HEK293 (cell line): ENCODE data around the gene UVSSA.

ENCODE experiments used
- CTCF ChIA-PET: fragments of 350-600 bp; formaldehyde crosslinking; extraction: SDS; loops from one replicate; lab custom pipeline; 2021; ENCODE audit warnings: antibody characterized with exemption; lab: Yijun Ruan, JAX
- POLR2A ChIA-PET: fragments of 300-600 bp; formaldehyde crosslinking; extraction: SDS; loops from one replicate; lab custom pipeline; 2020; ENCODE audit warnings: antibody characterized with exemption, inconsistent platforms; lab: Yijun Ruan, JAX
- H3K27ac ChIP-seq: fragments of 200-500 bp; sonication (Bioruptor generic); 2 replicates; pipeline ENCODE4 v1.5.1; 2014; ENCODE audit warnings: low read depth, low read length, control low read depth, inconsistent platforms; ENCODE audit errors: extremely low read depth
- H3K36me3 ChIP-seq, 2 experiments: fragments of 200-500 bp in 1 of 2; sonication (Bioruptor generic) in 1 of 2; 1 replicate in 1 of 2; 2 replicates in 1 of 2; pipeline ENCODE4 v1.5.1; 2014 to 2017; ENCODE audit warnings: inconsistent platforms in 2 of 2, low read length in 2 of 2; ENCODE audit not compliant: control insufficient read depth in 2 of 2, insufficient read depth in 1 of 2
- H3K4me1 ChIP-seq: fragments of 200-500 bp; sonication (Bioruptor generic); 2 replicates; pipeline ENCODE4 v1.5.1; 2014; ENCODE audit warnings: mild to moderate bottlenecking, low read length, inconsistent platforms; ENCODE audit not compliant: control insufficient read depth, insufficient read depth
- H3K4me3 ChIP-seq: 2 replicates; pipeline ENCODE4 v1.5.1; 2011; ENCODE audit warnings: low read depth, mild to moderate bottlenecking, control low read depth, low read length, moderate library complexity
- H3K9me3 ChIP-seq: fragments of 200-500 bp; sonication (Bioruptor generic); 2 replicates; pipeline ENCODE4 v1.5.1; 2014; ENCODE audit warnings: low read depth, low read length, inconsistent platforms; ENCODE audit not compliant: control insufficient read depth, insufficient read depth
- FEZF1 ChIP-seq: fragments of 450-650 bp; formaldehyde crosslinking; IDR thresholded peaks from 2 replicates; pipeline ENCODE4 v1.5.1; 2016; ENCODE audit warnings: missing biosample characterization, missing genetic modification characterization
- PATZ1 ChIP-seq: fragments of 450-650 bp; formaldehyde crosslinking; IDR thresholded peaks from 2 replicates; pipeline ENCODE4 v1.5.1; 2016; ENCODE audit warnings: missing biosample characterization, missing genetic modification characterization
- PRDM4 ChIP-seq: fragments of 450-650 bp; formaldehyde crosslinking; IDR thresholded peaks from 2 replicates; pipeline ENCODE4 v1.5.1; 2017; ENCODE audit warnings: missing biosample characterization, missing genetic modification characterization
- SCRT1 ChIP-seq: fragments of 450-650 bp; formaldehyde crosslinking; IDR thresholded peaks from 2 replicates; pipeline ENCODE4 v1.5.1; 2016; ENCODE audit warnings: missing biosample characterization, missing genetic modification characterization, borderline replicate concordance
- TRIM28 ChIP-seq: IDR thresholded peaks from 2 replicates; pipeline ENCODE4 v1.6.1; 2011; ENCODE audit warnings: low read length, control low read depth, borderline replicate concordance
- YY2 ChIP-seq: fragments of 450-650 bp; formaldehyde crosslinking; IDR thresholded peaks from 2 replicates; pipeline ENCODE4 v1.5.1; 2016; ENCODE audit warnings: missing biosample characterization, missing genetic modification characterization
- ZBTB10 ChIP-seq: fragments of 450-650 bp; formaldehyde crosslinking; IDR thresholded peaks from 2 replicates; pipeline ENCODE4 v1.5.1; 2016; ENCODE audit warnings: missing biosample characterization, missing genetic modification characterization
- ZBTB11 ChIP-seq: fragments of 450-650 bp; formaldehyde crosslinking; conservative IDR thresholded peaks from 2 replicates; pipeline ENCODE4 v1.5.1; 2016; ENCODE audit warnings: low read depth, missing biosample characterization, missing genetic modification characterization
- ZBTB44 ChIP-seq: fragments of 450-650 bp; IDR thresholded peaks from 2 replicates; pipeline ENCODE4 v1.5.1; 2018; ENCODE audit warnings: missing biosample characterization, mild to moderate bottlenecking, missing genetic modification characterization
- ZBTB48 ChIP-seq: fragments of 450-650 bp; formaldehyde crosslinking; IDR thresholded peaks from 2 replicates; pipeline ENCODE4 v1.5.1; 2016; ENCODE audit warnings: missing biosample characterization, missing genetic modification characterization
- ZEB2 ChIP-seq: fragments of 450-650 bp; formaldehyde crosslinking; IDR thresholded peaks from 2 replicates; pipeline ENCODE4 v1.5.1; 2016; ENCODE audit warnings: missing biosample characterization, missing genetic modification characterization
- ZFP69B ChIP-seq: fragments of 450-650 bp; formaldehyde crosslinking; IDR thresholded peaks from 2 replicates; pipeline ENCODE4 v1.5.1; 2016; ENCODE audit warnings: missing biosample characterization, missing genetic modification characterization
- ZNF146 ChIP-seq: fragments of 450-650 bp; formaldehyde crosslinking; IDR thresholded peaks from 2 replicates; pipeline ENCODE4 v1.5.1; 2016; ENCODE audit warnings: missing biosample characterization, missing genetic modification characterization
- ZNF157 ChIP-seq: fragments of 450-650 bp; formaldehyde crosslinking; IDR thresholded peaks from 2 replicates; pipeline ENCODE4 v1.5.1; 2016; ENCODE audit warnings: missing biosample characterization, missing genetic modification characterization
- ZNF239 ChIP-seq: fragments of 450-650 bp; formaldehyde crosslinking; IDR thresholded peaks from 2 replicates; pipeline ENCODE4 v1.5.1; 2016; ENCODE audit warnings: missing biosample characterization, missing genetic modification characterization
- ZNF26 ChIP-seq: fragments of 450-650 bp; formaldehyde crosslinking; IDR thresholded peaks from 2 replicates; pipeline ENCODE4 v1.5.1; 2016; ENCODE audit warnings: missing biosample characterization, missing genetic modification characterization
- ZNF266 ChIP-seq: fragments of 450-650 bp; formaldehyde crosslinking; IDR thresholded peaks from 2 replicates; pipeline ENCODE4 v1.5.1; 2016; ENCODE audit warnings: missing biosample characterization, missing genetic modification characterization, low read depth
- ZNF426 ChIP-seq: fragments of 450-650 bp; formaldehyde crosslinking; IDR thresholded peaks from 2 replicates; pipeline ENCODE4 v1.5.1; 2017; ENCODE audit warnings: missing biosample characterization, missing genetic modification characterization, mild to moderate bottlenecking, inconsistent platforms, moderate library complexity
- ZNF449 ChIP-seq: fragments of 450-650 bp; formaldehyde crosslinking; IDR thresholded peaks from 2 replicates; pipeline ENCODE4 v1.5.1; 2017; ENCODE audit warnings: missing biosample characterization, mild to moderate bottlenecking, missing genetic modification characterization, moderate library complexity
- ZNF548 ChIP-seq: fragments of 450-650 bp; formaldehyde crosslinking; IDR thresholded peaks from 2 replicates; pipeline ENCODE4 v1.5.1; 2016; ENCODE audit warnings: missing biosample characterization, missing genetic modification characterization
- ZNF768 ChIP-seq: fragments of 450-650 bp; formaldehyde crosslinking; IDR thresholded peaks from 2 replicates; pipeline ENCODE4 v1.5.1; 2018; ENCODE audit warnings: missing biosample characterization, mild to moderate bottlenecking, missing genetic modification characterization
- ZNF792 ChIP-seq: fragments of 450-650 bp; formaldehyde crosslinking; IDR thresholded peaks from 2 replicates; pipeline ENCODE4 v1.5.1; 2016; ENCODE audit warnings: missing biosample characterization, missing genetic modification characterization

The UVSSA gene

GRCh38 chr4:1354983-1355275, 7.9 kb downstream of the UVSSA start (continued):
- no peak for TF ChIP-seq ZNF26 (tag by site-specific recombination)
- no peak for TF ChIP-seq TRIM28
- no peak for TF ChIP-seq ZNF426 (tag by site-specific recombination)
- TF ChIP-seq ZNF548 = no peak
- TF ChIP-seq SCRT1 (tag by site-specific recombination) = no peak
- no peak for TF ChIP-seq PRDM4 (tag by site-specific recombination)
- TF ChIP-seq ZNF792 (tag by site-specific recombination) = no peak

GRCh38 chr4:1355378-1355777, 8.4 kb downstream of the UVSSA start:
- POLR2A ChIA-PET = no interaction called here
- peaks cover 0 to 78% of the 10 kb centered on the region in 2 experiments; a peak in 1 of 3 replicates for H3K36me3 ChIP-seq
- TF ChIP-seq FEZF1 (tag by site-specific recombination) (no peak), ZNF266 (no peak), PATZ1 (tag by site-specific recombination) (no peak), ZNF146 (tag by site-specific recombination) (no peak), ZNF157 (tag by site-specific recombination) (no peak), ZFP69B (tag by site-specific recombination) (no peak), ZNF239 (tag by site-specific recombination) (no peak), ZEB2 (tag by site-specific recombination) (no peak), ZBTB10 (tag by site-specific recombination) (no peak), ZBTB11 (tag by site-specific recombination) (no peak), ZNF449 (tag by site-specific recombination) (no peak), ZNF768 (tag by site-specific recombination) (no peak), YY2 (tag by site-specific recombination) (no peak), ZBTB44 (tag by site-specific recombination) (no peak), ZBTB48 (no peak)

More at GRCh38 chr4:1355378-1355777, 8.4 kb downstream of the UVSSA start:
- Histone ChIP-seq H3K4me3 (no peak overlapping the region), H3K27ac (no peak overlapping the region), H3K9me3 (no peaks in the 10 kb centered on the region), H3K4me1 (no peaks in the 10 kb centered on the region)
- CTCF ChIA-PET = interaction anchor here (0.6 to 2.7 kb wide), 8 partner anchors 157 to 364 kb away, joined by 3 to 14 read pairs (median 4); no protein-coding TSS in a partner anchor
